MM.1S (cell line): ENCODE results near the gene THSD7B.

Experiments used
- DNase-seq: peaks from one replicate; pipeline ENCODE4 v3.0.0-alpha.2; 2015
- H2AFZ ChIP-seq: fragments of 300-600 bp; sonication (generic); 2 replicates; pipeline ENCODE4 v1.6.0; 2016; ENCODE audit warnings: antibody characterized with exemption, low read length
- H3F3A ChIP-seq: fragments of 300-600 bp; sonication (generic); 2 replicates; pipeline ENCODE4 v1.6.1; 2016; ENCODE audit warnings: mild to moderate bottlenecking, antibody characterized with exemption, low read length, moderate library complexity, mixed read lengths; ENCODE audit not compliant: insufficient read depth
- H3K27ac ChIP-seq: fragments of 300-600 bp; sonication (generic); 2 replicates; pipeline ENCODE4 v1.5.1; 2016; ENCODE audit warnings: mild to moderate bottlenecking, low read length
- H3K27me3 ChIP-seq: fragments of 300-600 bp; sonication (generic); replicated peaks from 2 replicates; pipeline ENCODE4 v1.6.0; 2016; ENCODE audit warnings: low read length; ENCODE audit not compliant: insufficient read depth
- H3K36me3 ChIP-seq: fragments of 300-600 bp; sonication (generic); replicated peaks from 2 replicates; pipeline ENCODE4 v1.6.1; 2016; ENCODE audit warnings: mild to moderate bottlenecking, low read length, mixed read lengths; ENCODE audit not compliant: insufficient read depth
- H3K4me1 ChIP-seq: fragments of 300-600 bp; sonication (generic); 2 replicates; pipeline ENCODE4 v1.6.1; 2016; ENCODE audit warnings: low read length, mixed read lengths
- H3K4me2 ChIP-seq: fragments of 300-600 bp; sonication (generic); 2 replicates; pipeline ENCODE4 v1.6.0; 2016; ENCODE audit warnings: low read depth, low read length
- H3K4me3 ChIP-seq: fragments of 300-600 bp; sonication (generic); 2 replicates; pipeline ENCODE4 v1.5.1; 2016; ENCODE audit warnings: low read length, mixed read lengths
- H3K79me2 ChIP-seq: fragments of 300-600 bp; sonication (generic); 2 replicates; pipeline ENCODE4 v1.6.1; 2016; ENCODE audit warnings: mixed run types, low read length, mixed read lengths
- H3K9ac ChIP-seq: fragments of 300-600 bp; sonication (generic); 2 replicates; pipeline ENCODE4 v1.6.1; 2016; ENCODE audit warnings: low read length, mixed read lengths
- H3K9me2 ChIP-seq: fragments of 300-600 bp; sonication (generic); replicated peaks from 2 replicates; pipeline ENCODE4 v1.6.1; 2016; ENCODE audit warnings: mild to moderate bottlenecking, low read length, mixed read lengths; ENCODE audit not compliant: insufficient read depth
- H3K9me3 ChIP-seq: fragments of 300-600 bp; sonication (generic); replicated peaks from 2 replicates; pipeline ENCODE4 v1.6.1; 2016; ENCODE audit warnings: mild to moderate bottlenecking, low read length, mixed read lengths; ENCODE audit not compliant: insufficient read depth
- H4K20me1 ChIP-seq: fragments of 300-600 bp; sonication (generic); 2 replicates; pipeline ENCODE4 v1.6.1; 2016; ENCODE audit warnings: mild to moderate bottlenecking, low read length, moderate library complexity, mixed read lengths; ENCODE audit not compliant: insufficient read depth
- EZH2 ChIP-seq: fragments of 300-600 bp; sonication (generic); optimal IDR thresholded peaks from 2 replicates; pipeline ENCODE3; 2017; ENCODE audit warnings: low read depth, mild to moderate bottlenecking, antibody characterized with exemption, low read length, mixed read lengths
- EZH2phosphoT487 ChIP-seq: fragments of 300-600 bp; sonication (generic); IDR thresholded peaks from 2 replicates; pipeline ENCODE4 v1.6.1; 2018; ENCODE audit warnings: antibody characterized with exemption, low read length
- TF ChIP-seq, protein P1 (sequence below): fragments of 300-600 bp; sonication (generic); IDR thresholded peaks from 2 replicates; pipeline ENCODE4 v1.5.1; 2016; ENCODE audit warnings: antibody characterized with exemption, low read length, mixed read lengths

Gene THSD7B

DNA sequence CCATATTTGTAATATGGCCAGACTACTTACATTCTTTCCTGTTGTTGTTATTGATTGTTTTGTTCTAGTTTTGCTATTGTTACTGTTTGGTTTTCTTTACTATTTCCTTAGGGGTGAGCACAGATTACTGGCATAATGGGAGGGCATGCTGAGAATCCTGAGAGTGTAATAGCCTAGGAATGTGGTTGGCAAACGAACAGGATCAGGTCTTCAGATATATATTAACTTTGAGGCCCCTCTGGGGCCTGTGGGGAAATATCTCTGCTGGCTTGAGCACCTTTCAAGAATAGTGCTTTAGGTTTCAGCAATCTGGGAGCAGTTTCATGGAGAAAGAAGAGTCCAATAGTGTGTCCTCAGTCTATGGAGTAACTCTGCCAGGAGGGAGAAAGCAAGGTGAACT lies 144.4 kb downstream of the THSD7B start:
- no peaks in the 10 kb centered on the region for H3K36me3 ChIP-seq
- no peak for TF ChIP-seq EZH2phosphoT487
- TF ChIP-seq EZH2: no peak
- TF ChIP-seq, protein P1, sequence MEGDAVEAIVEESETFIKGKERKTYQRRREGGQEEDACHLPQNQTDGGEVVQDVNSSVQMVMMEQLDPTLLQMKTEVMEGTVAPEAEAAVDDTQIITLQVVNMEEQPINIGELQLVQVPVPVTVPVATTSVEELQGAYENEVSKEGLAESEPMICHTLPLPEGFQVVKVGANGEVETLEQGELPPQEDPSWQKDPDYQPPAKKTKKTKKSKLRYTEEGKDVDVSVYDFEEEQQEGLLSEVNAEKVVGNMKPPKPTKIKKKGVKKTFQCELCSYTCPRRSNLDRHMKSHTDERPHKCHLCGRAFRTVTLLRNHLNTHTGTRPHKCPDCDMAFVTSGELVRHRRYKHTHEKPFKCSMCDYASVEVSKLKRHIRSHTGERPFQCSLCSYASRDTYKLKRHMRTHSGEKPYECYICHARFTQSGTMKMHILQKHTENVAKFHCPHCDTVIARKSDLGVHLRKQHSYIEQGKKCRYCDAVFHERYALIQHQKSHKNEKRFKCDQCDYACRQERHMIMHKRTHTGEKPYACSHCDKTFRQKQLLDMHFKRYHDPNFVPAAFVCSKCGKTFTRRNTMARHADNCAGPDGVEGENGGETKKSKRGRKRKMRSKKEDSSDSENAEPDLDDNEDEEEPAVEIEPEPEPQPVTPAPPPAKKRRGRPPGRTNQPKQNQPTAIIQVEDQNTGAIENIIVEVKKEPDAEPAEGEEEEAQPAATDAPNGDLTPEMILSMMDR: no peak
- H3K4me2 ChIP-seq: no peak overlapping the region
- H3K27me3 ChIP-seq: no peaks in the 10 kb centered on the region
- no peak overlapping the region for H3K4me3 ChIP-seq
- H3F3A ChIP-seq: no peaks in the 10 kb centered on the region
- no peaks in the 10 kb centered on the region for H3K9me2 ChIP-seq
- no peak for DNase-seq
- H3K9ac ChIP-seq: no peak overlapping the region
- no peaks in the 10 kb centered on the region for H4K20me1 ChIP-seq
- H2AFZ ChIP-seq: no peak overlapping the region
- H3K4me1 ChIP-seq: no peaks in the 10 kb centered on the region
- H3K27ac ChIP-seq: no peak overlapping the region
- no peaks in the 10 kb centered on the region for H3K9me3 ChIP-seq
- no peaks in the 10 kb centered on the region for H3K79me2 ChIP-seq

DNA sequence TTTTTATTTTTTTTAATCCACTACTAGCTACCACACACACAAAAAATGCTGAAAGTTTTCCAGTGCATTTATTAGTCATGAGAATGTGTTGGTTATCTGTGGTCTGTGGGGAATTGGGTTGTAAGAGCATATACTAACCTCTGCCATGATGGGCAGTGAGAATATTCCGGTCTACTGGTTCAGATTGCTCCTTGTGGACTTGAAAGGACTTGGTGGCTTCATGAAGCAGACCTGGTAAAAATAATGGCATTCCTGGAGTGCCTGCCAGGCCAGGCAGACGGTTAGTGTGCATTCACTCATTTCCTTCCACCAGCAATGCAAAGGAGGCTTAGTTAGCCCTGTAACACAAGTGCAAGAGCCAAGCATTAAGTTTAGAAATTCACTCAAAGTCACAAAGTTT lies 150.8 kb downstream of the THSD7B start:
- Histone ChIP-seq H3K4me2 (no peak overlapping the region), H4K20me1 (no peaks in the 10 kb centered on the region), H3F3A (no peaks in the 10 kb centered on the region), H3K4me3 (no peak overlapping the region), H2AFZ (no peak overlapping the region), H3K27ac (no peak overlapping the region), H3K9ac (no peak overlapping the region), H3K4me1 (no peaks in the 10 kb centered on the region), H3K36me3 (no peaks in the 10 kb centered on the region), H3K9me3 (no peaks in the 10 kb centered on the region), H3K9me2 (no peaks in the 10 kb centered on the region), H3K27me3 (no peaks in the 10 kb centered on the region), H3K79me2 (no peaks in the 10 kb centered on the region)
- no peak for DNase-seq
- TF ChIP-seq, protein P1: no peak
- TF ChIP-seq EZH2: no peak
- no peak for TF ChIP-seq EZH2phosphoT487

DNA sequence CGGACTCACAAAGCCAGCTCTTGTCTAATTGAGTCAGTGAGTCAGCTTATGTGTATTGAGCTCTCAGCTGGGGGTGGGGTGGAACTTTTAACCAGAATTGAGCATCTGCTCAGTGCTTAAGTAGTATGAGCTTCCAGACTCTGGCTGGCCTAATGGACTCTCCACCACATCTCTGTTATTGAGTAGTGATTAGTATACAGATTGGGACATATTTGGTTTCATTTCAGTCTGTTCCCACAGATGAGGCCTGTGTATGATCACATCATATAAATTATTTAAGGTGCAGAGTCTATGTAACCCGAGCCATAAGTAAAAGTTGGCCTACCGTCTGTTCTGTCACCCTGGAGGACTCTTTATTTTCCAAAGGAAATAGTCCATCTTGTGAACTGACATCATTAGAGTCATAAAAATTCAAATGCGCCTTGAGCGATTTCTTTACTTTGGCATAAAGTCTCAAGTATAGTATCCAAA lies 152.1 kb downstream of the THSD7B start:
- Histone ChIP-seq H3K27ac (no peak overlapping the region), H3K4me1 (no peaks in the 10 kb centered on the region), H4K20me1 (no peaks in the 10 kb centered on the region), H3K9me3 (no peaks in the 10 kb centered on the region), H3K27me3 (no peaks in the 10 kb centered on the region), H3K79me2 (no peaks in the 10 kb centered on the region), H3K9ac (no peak overlapping the region), H3K4me2 (no peak overlapping the region), H3F3A (no peaks in the 10 kb centered on the region), H2AFZ (no peak overlapping the region), H3K4me3 (no peak overlapping the region), H3K9me2 (no peaks in the 10 kb centered on the region), H3K36me3 (no peaks in the 10 kb centered on the region)
- DNase-seq: no peak
- TF ChIP-seq EZH2phosphoT487 (no peak), EZH2 (no peak)
- TF ChIP-seq, protein P1: no peak
